ENCODE data around the gene PBX4.

PBX4 gene

GRCh38 chr19:19527674-19528625, 90.5 kb downstream of the PBX4 start:
- no peak for DNase-seq

- no peak for DNase-seq
Observed at GRCh38 chr19:19527371-19527656, 91.2 kb downstream of the PBX4 start.

- DNase-seq, result peak in 23 of 58 donors; percentile 10 to 43 (median 22)
Observed at GRCh38 chr19:19526581-19527370, 91.7 kb downstream of the PBX4 start.

GRCh38 chr19:19525611-19526380, 92.7 kb downstream of the PBX4 start:
- DNase-seq, result no peak

GRCh38 chr19:19524053-19524452, 94.4 kb downstream of the PBX4 start:
- DNase-seq, result no peak

GRCh38 chr19:19523177-19523576, 95.3 kb downstream of the PBX4 start:
- DNase-seq, result no peak

- DNase-seq, result no peak
Observed at GRCh38 chr19:19520989-19521388, 97.5 kb downstream of the PBX4 start.

GRCh38 chr19:19517235-19517619, 101.3 kb downstream of the PBX4 start:
- no peak for DNase-seq

GRCh38 chr19:19515642-19516519, 102.6 kb downstream of the PBX4 start, which contains the start of gene NDUFA13:
Gene NDUFA13, plus strand, starts transcription at chr19:19516225. Its CDS starts 14 bp downstream, at chr19:19516239.
- DNase-seq, result peak in 57 of 58 donors; percentile 45 to 94 (median 84)

- no peak for DNase-seq
Observed at GRCh38 chr19:19514881-19515641, 103.4 kb downstream of the PBX4 start, which contains the start of gene TSSK6. Gene TSSK6, minus strand, starts transcription at chr19:19515548. Its CDS starts 121 bp downstream, at chr19:19515427.

GRCh38 chr19:19514215-19514657, 104.3 kb downstream of the PBX4 start:
- DNase-seq, result peak in 20 of 58 donors; percentile 6 to 59 (median 20)

- no peak for DNase-seq
Observed at GRCh38 chr19:19513682-19514081, 104.8 kb downstream of the PBX4 start.

Data from anterior cingulate cortex (tissue), 58 donors.